Measurements from ENCODE around the gene CCSER1.
"Not testable (repeated sequence)": the region's sequence is repeated elsewhere in the genome, so short reads cannot be mapped to it uniquely, and the experiment has no call there.

The CCSER1 gene

DNA sequence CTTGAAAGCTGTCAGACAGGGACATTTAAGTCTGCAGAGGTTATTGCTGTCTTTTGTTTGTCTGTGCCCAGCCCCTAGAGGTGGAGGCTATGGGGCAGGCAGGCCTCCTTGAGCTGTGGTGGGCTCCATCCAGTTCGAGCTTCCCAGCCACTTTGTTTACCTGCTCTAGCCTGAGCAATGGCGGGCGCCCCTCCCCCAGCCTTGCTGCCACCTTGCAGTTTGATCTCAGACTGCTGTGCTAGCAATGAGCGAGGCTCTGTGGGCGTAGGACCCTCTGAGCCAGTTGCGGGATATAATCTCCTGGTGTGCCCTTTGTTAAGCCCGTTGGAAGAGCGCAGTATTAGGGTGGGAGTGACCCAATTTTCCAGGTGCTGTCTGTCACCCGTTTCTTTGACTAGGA is 357.7 kb downstream of the CCSER1 start:
- not testable (repeated sequence) for H3K79me1 ChIP-seq (ENCODE audit: low read length); H2BK5ac ChIP-seq (ENCODE audit: low read depth, low read length, poor library complexity); H4K91ac ChIP-seq (ENCODE audit: low read depth, low read length); H3K9ac ChIP-seq (ENCODE audit: low read length); H3K4me3 ChIP-seq (ENCODE audit: low read depth, low read length); H2BK12ac ChIP-seq (ENCODE audit: low read length); H3K14ac ChIP-seq (ENCODE audit: low read length); DNase-seq; H3K27me3 ChIP-seq (ENCODE audit: insufficient read depth, low read length); H3K23ac ChIP-seq (ENCODE audit: low read length); H3K36me3 ChIP-seq (ENCODE audit: control insufficient read depth in 1 of 2, insufficient read depth in 2 of 2, low read length in 2 of 2); H3K18ac ChIP-seq (ENCODE audit: low read length); H2AFZ ChIP-seq (ENCODE audit: insufficient read depth, low read length, poor library complexity); H3K79me2 ChIP-seq (ENCODE audit: control insufficient read depth, insufficient read depth, low read length, poor library complexity); H3K9me3 ChIP-seq (ENCODE audit: insufficient read depth, low read depth, low read length); H4K12ac ChIP-seq (ENCODE audit: low read depth, low read length); H3K4ac ChIP-seq (ENCODE audit: low read depth, low read length); H2BK120ac ChIP-seq (ENCODE audit: insufficient read depth, low read length, poor library complexity); H3K4me2 ChIP-seq (ENCODE audit: low read length); H3K27ac ChIP-seq (ENCODE audit: low read depth, low read length); H3K4me1 ChIP-seq (ENCODE audit: control insufficient read depth in 1 of 2, insufficient read depth in 2 of 2, low read length in 2 of 2); H4K8ac ChIP-seq (ENCODE audit: low read depth, low read length); H2AK5ac ChIP-seq (ENCODE audit: low read length)
- WGBS (ENCODE audit: extremely low coverage, insufficient coverage, insufficient read length), result no CpG with 5 or more reads among the region's 9 CpGs

DNA sequence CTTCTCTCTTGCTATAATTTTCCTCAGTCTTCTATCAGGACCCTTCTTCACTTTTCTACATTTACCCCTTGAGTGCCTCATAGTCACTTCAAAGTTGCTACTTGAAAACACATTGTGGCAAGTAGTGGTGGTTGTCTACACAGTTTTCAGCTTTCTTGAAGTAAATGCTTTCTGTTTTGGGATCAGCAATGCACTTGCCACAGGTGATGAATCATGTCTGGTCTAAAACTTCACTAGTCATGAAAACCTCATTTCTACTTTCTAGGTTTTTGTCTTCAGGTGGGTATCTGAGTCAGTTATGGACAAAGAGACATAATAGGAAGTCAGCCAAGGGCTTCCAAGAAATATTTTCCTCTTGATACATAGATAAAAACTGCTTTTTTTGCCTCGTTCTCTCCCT is 359.2 kb downstream of the CCSER1 start:
- H3K4me1 ChIP-seq (ENCODE audit: control insufficient read depth in 1 of 2, insufficient read depth in 2 of 2, low read length in 2 of 2), result no peaks in the 10 kb centered on the region
- no peak for DNase-seq
- no peak overlapping the region for H4K91ac ChIP-seq (ENCODE audit: low read depth, low read length)
- H3K27ac ChIP-seq (ENCODE audit: low read depth, low read length), result no peak overlapping the region
- no peak overlapping the region for H3K4ac ChIP-seq (ENCODE audit: low read depth, low read length)
- no peak overlapping the region for H3K4me3 ChIP-seq (ENCODE audit: low read depth, low read length)
- no peaks in the 10 kb centered on the region for H3K27me3 ChIP-seq (ENCODE audit: insufficient read depth, low read length)
- H2BK5ac ChIP-seq (ENCODE audit: low read depth, low read length, poor library complexity), result no peak overlapping the region
- H2BK120ac ChIP-seq (ENCODE audit: insufficient read depth, low read length, poor library complexity), result no peak overlapping the region
- H3K9ac ChIP-seq (ENCODE audit: low read length), result no peak overlapping the region
- no peak overlapping the region for H2AK5ac ChIP-seq (ENCODE audit: low read length)
- H3K9me3 ChIP-seq (ENCODE audit: insufficient read depth, low read depth, low read length), result peaks cover 5% of the 10 kb centered on the region
- H4K12ac ChIP-seq (ENCODE audit: low read depth, low read length), result no peak overlapping the region
- no peak overlapping the region for H3K4me2 ChIP-seq (ENCODE audit: low read length)
- no CpG with 5 or more reads among the region's 1 CpG for whole genome bisulfite sequencing (ENCODE audit: extremely low coverage, insufficient coverage, insufficient read length)
- no peak overlapping the region for H3K23ac ChIP-seq (ENCODE audit: low read length)
- H3K79me2 ChIP-seq (ENCODE audit: control insufficient read depth, insufficient read depth, low read length, poor library complexity), result no peaks in the 10 kb centered on the region
- no peaks in the 10 kb centered on the region for H3K79me1 ChIP-seq (ENCODE audit: low read length)
- no peak overlapping the region for H3K14ac ChIP-seq (ENCODE audit: low read length)
- H3K36me3 ChIP-seq (ENCODE audit: control insufficient read depth in 1 of 2, insufficient read depth in 2 of 2, low read length in 2 of 2), result peaks cover 0 to 1% of the 10 kb centered on the region in 2 experiments
- H4K8ac ChIP-seq (ENCODE audit: low read depth, low read length), result no peak overlapping the region
- no peak overlapping the region for H2AFZ ChIP-seq (ENCODE audit: insufficient read depth, low read length, poor library complexity)
- no peak overlapping the region for H2BK12ac ChIP-seq (ENCODE audit: low read length)
- H3K18ac ChIP-seq (ENCODE audit: low read length), result no peak overlapping the region

DNA sequence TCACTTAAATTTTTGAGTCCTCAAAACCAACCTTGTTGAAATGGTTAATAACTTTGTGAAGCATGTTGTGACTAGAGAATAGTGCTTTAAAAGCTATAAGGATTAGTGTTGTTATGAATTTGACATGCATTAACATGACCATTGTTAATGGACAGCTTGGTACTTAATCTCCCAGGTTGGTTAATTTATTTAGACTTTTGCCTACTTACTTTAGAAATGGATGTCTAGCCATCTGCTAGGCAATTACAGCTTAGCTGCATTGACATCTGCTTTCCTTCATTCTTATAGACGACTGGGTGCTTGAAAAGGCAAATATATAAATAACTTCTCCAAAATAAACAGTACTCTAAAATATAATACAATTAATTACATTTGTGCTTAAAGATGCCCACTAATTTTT is 368.0 kb downstream of the CCSER1 start:
- no peak overlapping the region for H2AK5ac ChIP-seq (ENCODE audit: low read length)
- no peak overlapping the region for H3K4me3 ChIP-seq (ENCODE audit: low read depth, low read length)
- no peaks in the 10 kb centered on the region for H3K79me1 ChIP-seq (ENCODE audit: low read length)
- H3K36me3 ChIP-seq (ENCODE audit: control insufficient read depth in 1 of 2, insufficient read depth in 2 of 2, low read length in 2 of 2), result no peaks in the 10 kb centered on the region
- no peaks in the 10 kb centered on the region for H3K9me3 ChIP-seq (ENCODE audit: insufficient read depth, low read depth, low read length)
- DNase-seq, result no peak
- H3K14ac ChIP-seq (ENCODE audit: low read length), result no peak overlapping the region
- H2BK120ac ChIP-seq (ENCODE audit: insufficient read depth, low read length, poor library complexity), result no peak overlapping the region
- no CpG with 5 or more reads among the region's 1 CpG for WGBS (ENCODE audit: extremely low coverage, insufficient coverage, insufficient read length)
- no peak overlapping the region for H3K4ac ChIP-seq (ENCODE audit: low read depth, low read length)
- no peak overlapping the region for H4K91ac ChIP-seq (ENCODE audit: low read depth, low read length)
- no peaks in the 10 kb centered on the region for H3K4me1 ChIP-seq (ENCODE audit: control insufficient read depth in 1 of 2, insufficient read depth in 2 of 2, low read length in 2 of 2)
- no peak overlapping the region for H3K27ac ChIP-seq (ENCODE audit: low read depth, low read length)
- no peak overlapping the region for H3K9ac ChIP-seq (ENCODE audit: low read length)
- H2BK12ac ChIP-seq (ENCODE audit: low read length), result no peak overlapping the region
- no peak overlapping the region for H3K23ac ChIP-seq (ENCODE audit: low read length)
- no peak overlapping the region for H2BK5ac ChIP-seq (ENCODE audit: low read depth, low read length, poor library complexity)
- H3K4me2 ChIP-seq (ENCODE audit: low read length), result no peak overlapping the region
- no peak overlapping the region for H3K18ac ChIP-seq (ENCODE audit: low read length)
- H4K8ac ChIP-seq (ENCODE audit: low read depth, low read length), result no peak overlapping the region
- H3K27me3 ChIP-seq (ENCODE audit: insufficient read depth, low read length), result no peaks in the 10 kb centered on the region
- no peak overlapping the region for H2AFZ ChIP-seq (ENCODE audit: insufficient read depth, low read length, poor library complexity)
- no peak overlapping the region for H4K12ac ChIP-seq (ENCODE audit: low read depth, low read length)
- no peaks in the 10 kb centered on the region for H3K79me2 ChIP-seq (ENCODE audit: control insufficient read depth, insufficient read depth, low read length, poor library complexity)

DNA sequence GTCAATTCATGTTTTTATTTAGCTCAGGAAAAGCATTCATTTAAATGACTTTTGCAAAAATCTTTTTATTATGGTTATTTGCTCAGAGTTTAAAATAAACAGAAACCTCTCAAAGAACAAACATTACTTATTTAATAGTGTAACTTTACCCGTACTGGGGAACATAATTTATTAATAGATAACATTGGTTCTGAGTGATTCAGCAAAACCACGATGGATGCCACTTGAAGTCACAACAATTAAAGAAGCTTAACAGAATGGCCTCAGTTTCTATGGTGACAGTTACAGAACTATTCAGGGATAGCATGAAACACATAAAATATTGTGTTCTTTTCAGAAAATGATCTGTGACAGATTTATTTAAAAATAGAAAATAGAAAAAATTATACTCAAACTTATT is 368.7 kb downstream of the CCSER1 start:
- H3K27me3 ChIP-seq (ENCODE audit: insufficient read depth, low read length), result no peaks in the 10 kb centered on the region
- H3K9ac ChIP-seq (ENCODE audit: low read length), result no peak overlapping the region
- WGBS (ENCODE audit: extremely low coverage, insufficient coverage, insufficient read length), result no CpG with 5 or more reads among the region's 2 CpGs
- H3K18ac ChIP-seq (ENCODE audit: low read length), result no peak overlapping the region
- H2AK5ac ChIP-seq (ENCODE audit: low read length), result no peak overlapping the region
- DNase-seq, result no peak
- no peak overlapping the region for H4K91ac ChIP-seq (ENCODE audit: low read depth, low read length)
- H3K23ac ChIP-seq (ENCODE audit: low read length), result no peak overlapping the region
- no peaks in the 10 kb centered on the region for H3K79me1 ChIP-seq (ENCODE audit: low read length)
- H3K4me3 ChIP-seq (ENCODE audit: low read depth, low read length), result no peak overlapping the region
- no peak overlapping the region for H3K4me2 ChIP-seq (ENCODE audit: low read length)
- no peak overlapping the region for H3K27ac ChIP-seq (ENCODE audit: low read depth, low read length)
- H2BK12ac ChIP-seq (ENCODE audit: low read length), result no peak overlapping the region
- no peaks in the 10 kb centered on the region for H3K4me1 ChIP-seq (ENCODE audit: control insufficient read depth in 1 of 2, insufficient read depth in 2 of 2, low read length in 2 of 2)
- no peak overlapping the region for H3K4ac ChIP-seq (ENCODE audit: low read depth, low read length)
- no peak overlapping the region for H2AFZ ChIP-seq (ENCODE audit: insufficient read depth, low read length, poor library complexity)
- no peak overlapping the region for H4K12ac ChIP-seq (ENCODE audit: low read depth, low read length)
- no peaks in the 10 kb centered on the region for H3K79me2 ChIP-seq (ENCODE audit: control insufficient read depth, insufficient read depth, low read length, poor library complexity)
- no peak overlapping the region for H2BK5ac ChIP-seq (ENCODE audit: low read depth, low read length, poor library complexity)
- H3K9me3 ChIP-seq (ENCODE audit: insufficient read depth, low read depth, low read length), result no peaks in the 10 kb centered on the region
- H3K36me3 ChIP-seq (ENCODE audit: control insufficient read depth in 1 of 2, insufficient read depth in 2 of 2, low read length in 2 of 2), result no peaks in the 10 kb centered on the region
- H3K14ac ChIP-seq (ENCODE audit: low read length), result no peak overlapping the region
- no peak overlapping the region for H4K8ac ChIP-seq (ENCODE audit: low read depth, low read length)
- no peak overlapping the region for H2BK120ac ChIP-seq (ENCODE audit: insufficient read depth, low read length, poor library complexity)

Data from trophoblast cell (in vitro differentiated cells and primary cell).